ENCODE measurements around the gene PRCP.

The PRCP gene

DNA sequence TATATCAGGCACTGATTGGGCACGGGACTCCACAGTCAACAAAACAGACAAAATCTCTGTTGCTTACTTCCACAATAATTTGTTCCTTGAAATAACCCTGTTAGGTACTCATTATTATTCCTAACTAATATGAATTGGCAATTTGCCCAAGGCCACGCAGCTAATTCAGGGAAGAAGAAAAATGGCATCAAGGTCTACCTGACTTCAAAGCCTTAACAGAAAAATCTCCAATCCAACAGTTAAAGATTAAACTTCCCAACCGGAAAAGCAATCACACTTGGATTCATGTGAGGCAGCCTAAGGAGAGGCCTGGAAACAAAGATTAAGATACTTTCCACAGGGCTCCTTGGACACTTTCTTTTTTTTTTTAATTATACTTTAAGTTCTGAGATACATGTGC is 68.9 kb downstream of the PRCP start:
- DNase-seq (ENCODE audit: low spot score) (no peak), FAIRE-seq (no peak)

GRCh38 chr11:82830746-82831145 is 69.5 kb downstream of the PRCP start:
- no peak for DNase-seq (ENCODE audit: low spot score)
- FAIRE-seq = no peak

GRCh38 chr11:82829101-82829500 is 71.1 kb downstream of the PRCP start:
- FAIRE-seq (no peak), DNase-seq (ENCODE audit: low spot score) (no peak)

- DNase-seq (ENCODE audit: low spot score) (no peak), FAIRE-seq (no peak)
These were observed 71.8 kb downstream of the PRCP start for GRCh38 chr11:82828472-82828871.

- no peak for DNase-seq (ENCODE audit: low spot score)
- FAIRE-seq = no peak
These were observed 73.7 kb downstream of the PRCP start for GRCh38 chr11:82826526-82826925.

GRCh38 chr11:82823647-82824619 is 76.3 kb downstream of the PRCP start:
- DNase-seq (ENCODE audit: low spot score) (no peak), FAIRE-seq (no peak)

- DNase-seq (ENCODE audit: low spot score) = no peak
- no peak for FAIRE-seq
These were observed 81.7 kb downstream of the PRCP start for GRCh38 chr11:82818409-82819043.

GRCh38 chr11:82815406-82815805 is 84.8 kb downstream of the PRCP start:
- FAIRE-seq (no peak), DNase-seq (ENCODE audit: low spot score) (no peak)

DNA sequence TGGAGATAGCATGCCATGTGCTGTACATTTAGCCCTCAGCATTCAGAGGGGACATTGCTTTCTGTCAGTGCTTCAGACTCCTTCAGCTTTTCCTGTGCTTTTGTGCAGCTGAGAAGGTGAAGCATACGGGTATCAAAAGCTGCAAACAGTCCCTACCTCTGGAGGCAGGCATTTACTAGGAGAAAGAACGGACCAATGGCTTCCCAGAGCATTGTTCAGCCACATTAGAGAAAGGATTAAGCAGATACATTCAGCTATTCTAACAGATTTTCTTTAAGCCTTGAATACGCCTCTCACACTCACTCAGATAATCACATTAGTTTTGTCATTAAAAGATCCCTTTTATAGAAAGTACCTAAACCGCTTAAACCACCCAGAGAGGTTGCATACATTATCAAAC is 85.9 kb downstream of the PRCP start:
- DNase-seq (ENCODE audit: low spot score) (no peak), FAIRE-seq (no peak)

DNA sequence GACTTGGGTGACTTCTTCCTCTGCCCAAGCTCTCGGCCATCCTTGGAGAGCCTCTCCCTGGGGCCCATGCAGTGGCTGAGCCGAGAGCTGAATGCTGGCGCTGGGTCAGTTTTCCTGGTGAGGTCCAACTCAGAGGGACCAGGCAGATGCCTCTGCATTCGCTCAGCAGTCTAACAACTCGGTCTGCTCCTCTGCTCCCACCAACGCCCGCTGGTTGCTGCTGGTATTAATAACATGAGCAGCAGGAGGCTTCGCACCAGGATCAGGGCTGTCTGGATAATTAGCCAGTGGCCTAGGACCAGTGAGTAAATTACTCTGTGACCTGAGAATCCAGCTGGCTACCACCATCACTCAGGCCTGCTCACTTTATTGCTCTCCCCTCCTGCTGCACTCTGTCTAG is 88.9 kb downstream of the PRCP start:
- no peak for DNase-seq (ENCODE audit: low spot score)
- no peak for FAIRE-seq

- no peak for FAIRE-seq
These were observed 89.5 kb downstream of the PRCP start for GRCh38 chr11:82810738-82811137.

GRCh38 chr11:82810326-82810725 is 89.9 kb downstream of the PRCP start:
- DNase-seq (ENCODE audit: low spot score) = no peak
- FAIRE-seq = no peak

More at GRCh38 chr11:82810738-82811137, 89.5 kb downstream of the PRCP start:
- no peak for DNase-seq (ENCODE audit: low spot score)

- DNase-seq (ENCODE audit: low spot score) = no peak
- FAIRE-seq = no peak
These were observed 92.6 kb downstream of the PRCP start for GRCh38 chr11:82807646-82808045.

DNA sequence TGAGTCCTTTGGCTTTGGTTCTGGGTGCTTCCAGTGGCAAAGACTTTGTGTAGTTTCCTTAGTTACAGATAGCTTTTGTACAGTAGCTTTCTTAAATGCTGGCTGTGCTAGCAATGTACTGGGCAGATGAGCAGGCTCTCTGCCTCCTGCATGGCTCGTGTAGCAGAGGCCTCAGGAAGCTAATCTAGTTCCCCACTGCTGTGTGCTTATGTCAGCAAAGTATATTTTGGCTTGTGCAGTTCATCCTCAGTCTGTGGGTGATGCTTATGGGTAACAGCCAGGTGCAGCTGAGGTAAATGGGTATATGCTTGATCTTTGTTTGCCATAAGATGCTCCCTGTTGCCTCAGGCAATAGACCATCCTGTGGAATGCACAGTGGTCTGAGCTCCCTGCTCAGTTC is 97.5 kb downstream of the PRCP start:
- FAIRE-seq (no peak), DNase-seq (ENCODE audit: low spot score) (no peak)

- no peak for DNase-seq (ENCODE audit: low spot score)
- FAIRE-seq = no peak
These were observed 103.0 kb downstream of the PRCP start for GRCh38 chr11:82796998-82797961.

GRCh38 chr11:82794490-82794889 is 105.7 kb downstream of the PRCP start:
- no peak for FAIRE-seq
- DNase-seq (ENCODE audit: low spot score) = no peak

GRCh38 chr11:82792822-82793569 is 107.2 kb downstream of the PRCP start:
- FAIRE-seq (no peak), DNase-seq (ENCODE audit: low spot score) (no peak)

DNA sequence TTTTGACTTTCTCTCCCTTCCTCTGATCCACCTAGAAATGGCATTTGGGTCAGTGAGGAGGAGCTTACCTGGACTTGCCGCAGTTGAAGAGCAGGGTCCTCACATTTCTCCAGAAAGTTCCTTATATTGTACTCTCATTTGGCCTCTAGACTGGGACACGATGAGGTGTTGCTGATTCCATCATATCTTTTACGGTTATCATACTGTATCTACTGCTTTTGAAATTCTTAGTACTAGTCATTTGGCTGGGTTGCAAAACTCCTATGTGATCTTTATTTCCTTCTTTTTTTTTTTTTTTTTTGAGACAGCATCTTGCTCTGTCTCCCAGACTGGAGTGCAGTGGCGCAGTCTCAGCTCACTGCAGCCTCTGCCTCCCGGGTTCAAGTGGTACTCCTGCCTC is 107.9 kb downstream of the PRCP start:
- DNase-seq (ENCODE audit: low spot score) (no peak), FAIRE-seq (no peak)

GRCh38 chr11:82791779-82792178 is 108.5 kb downstream of the PRCP start:
- no peak for DNase-seq (ENCODE audit: low spot score)
- no peak for FAIRE-seq

DNA sequence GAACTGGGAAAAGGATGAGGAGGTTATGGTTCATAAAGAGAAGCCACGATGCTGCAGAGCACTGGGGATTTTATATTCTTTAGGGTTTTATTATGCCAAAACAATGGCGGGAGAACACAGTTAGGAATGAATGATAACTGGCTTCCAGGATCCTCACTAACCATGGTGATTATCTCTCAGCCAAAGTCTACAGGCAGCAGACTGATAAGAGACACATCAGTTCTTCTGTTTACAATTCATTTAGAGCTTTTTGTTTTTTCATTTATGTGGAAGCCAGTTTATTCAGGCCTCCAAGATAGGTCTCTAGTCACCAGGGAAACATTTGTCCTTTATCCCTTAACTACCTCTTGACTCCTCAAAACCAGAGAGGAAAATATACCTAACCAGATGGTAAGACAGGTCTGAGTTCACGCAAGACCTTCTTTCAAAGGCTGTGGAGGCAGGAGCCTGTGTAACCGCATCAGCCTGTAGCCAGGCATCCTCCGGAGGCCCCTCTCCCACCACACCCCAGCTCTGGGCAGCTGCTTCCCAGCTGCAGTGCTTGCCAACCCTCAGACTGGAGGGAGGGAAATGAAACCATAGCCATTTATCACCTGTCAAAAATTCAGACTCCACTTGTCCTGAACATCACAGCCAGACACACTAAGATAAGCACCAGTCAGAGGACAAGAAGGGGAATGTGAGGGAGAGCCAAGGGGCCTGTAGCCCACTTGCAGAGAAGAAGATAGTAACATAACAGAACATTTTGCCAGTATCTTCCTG is 109.3 kb downstream of the PRCP start:
- FAIRE-seq (no peak), DNase-seq (ENCODE audit: low spot score) (no peak)
